Calu3 (cell line): ENCODE data around the gene IFNAR1. TPM values are rescaled to one million over a fixed set of nuclear protein-coding genes. Genes with fewer than 3 reads are reported as not detected.

Experiments
- BruUV-seq: library from RNA; stranded (reverse); fragments of 400-500 nt; replicated peaks from 2 replicates; lab custom pipeline; 2021; lab: Mats Ljungman, UMichigan
- CTCF ChIA-PET: fragments of 300-600 bp; sonication (Branson Sonifier 250); formaldehyde crosslinking; loops from one replicate; lab custom pipeline; 2022; ENCODE audit warnings: antibody characterized with exemption; lab: Charles Lee
- DNase-seq: peaks from one replicate; pipeline ENCODE4 v3.0.0; 2022
- H3K27ac Mint-ChIP-seq: one replicate; pipeline ENCODE4 v1.8.0; 2022; ENCODE audit warnings: mixed read lengths; ENCODE audit not compliant: unreplicated experiment
- H3K27me3 Mint-ChIP-seq: one replicate; pipeline ENCODE4 v1.8.0; 2022; ENCODE audit warnings: mixed read lengths; ENCODE audit not compliant: unreplicated experiment
- H3K36me3 Mint-ChIP-seq: one replicate; pipeline ENCODE4 v1.8.0; 2022; ENCODE audit warnings: mild to moderate bottlenecking, moderate library complexity, mixed read lengths; ENCODE audit not compliant: insufficient read depth, unreplicated experiment
- H3K4me1 Mint-ChIP-seq: one replicate; pipeline ENCODE4 v1.8.0; 2022; ENCODE audit warnings: mild to moderate bottlenecking, low read depth, mixed read lengths; ENCODE audit not compliant: unreplicated experiment
- H3K4me3 Mint-ChIP-seq: one replicate; pipeline ENCODE4 v1.8.0; 2022; ENCODE audit warnings: mild to moderate bottlenecking, low read depth, moderate library complexity, mixed read lengths; ENCODE audit not compliant: unreplicated experiment
- H3K9me3 Mint-ChIP-seq: one replicate; pipeline ENCODE4 v1.8.0; 2022; ENCODE audit warnings: low read depth, mixed read lengths; ENCODE audit not compliant: unreplicated experiment
- intact Hi-C: fragments of 100-400 bp; cut with micrococcal nuclease; formaldehyde crosslinking; loops from one replicate; pipeline ENCODE4 v1.10.0; 2022; ENCODE audit not compliant: unreplicated experiment
- total RNA-seq: library from RNA; stranded (reverse); gene quantifications from 2 replicates; pipeline ENCODE4 v1.2.3, GENCODE V29; 2022
- TF ChIP-seq, protein P1 (sequence below): fragments of 200-600 bp; IDR thresholded peaks from one replicate; pipeline ENCODE4 v1.8.0; 2022; ENCODE audit warnings: antibody characterized with exemption; ENCODE audit not compliant: unreplicated experiment

IFNAR1 gene
- total RNA-seq, 1 experiment from 2014 or later: 35.2 TPM

DNA sequence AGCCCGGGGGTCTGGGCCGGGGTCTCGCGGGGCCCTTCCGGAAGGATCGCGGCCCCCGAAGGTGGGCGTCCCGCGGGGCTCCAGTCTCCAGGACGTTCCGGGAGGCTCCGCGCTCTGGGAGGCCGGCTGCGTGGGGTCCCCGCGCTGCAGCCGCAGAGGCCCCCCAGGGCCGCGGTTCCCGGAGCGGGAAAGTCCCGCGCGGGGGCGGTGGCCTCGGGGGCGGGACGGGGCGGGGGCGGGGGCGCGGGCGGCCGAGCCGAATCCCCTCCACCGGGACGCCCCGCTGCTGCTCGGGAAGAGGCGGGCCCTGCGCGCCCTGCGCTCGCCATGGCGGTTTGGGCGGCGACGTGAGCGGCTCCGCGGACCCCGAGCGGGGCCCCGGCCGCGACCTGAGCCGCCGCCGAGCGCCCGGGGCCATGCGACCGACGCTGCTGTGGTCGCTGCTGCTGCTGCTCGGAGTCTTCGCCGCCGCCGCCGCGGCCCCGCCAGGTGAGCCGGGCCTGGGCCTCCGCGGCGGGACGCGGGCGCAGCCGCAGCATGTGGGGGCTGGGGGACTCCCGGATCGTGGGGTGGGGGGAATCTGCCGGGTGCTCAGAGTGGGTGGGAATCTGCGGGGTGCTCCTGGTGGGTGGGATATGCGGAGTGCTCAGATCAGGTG, 78.5 kb downstream of the IFNAR1 start, which contains the start of gene IFNGR2:
Gene IFNGR2, plus strand, starts transcription at position 286 of the 658 bp plus-strand sequence. Its CDS starts 131 bp downstream, at position 417.
- CTCF ChIA-PET: interaction anchor here (0.9 to 1.6 kb wide), 3 partner anchors 14 to 42 kb away, joined by 3 to 9 read pairs (median 3); no protein-coding TSS in a partner anchor
- no TSS peak for BruUV-seq

DNA sequence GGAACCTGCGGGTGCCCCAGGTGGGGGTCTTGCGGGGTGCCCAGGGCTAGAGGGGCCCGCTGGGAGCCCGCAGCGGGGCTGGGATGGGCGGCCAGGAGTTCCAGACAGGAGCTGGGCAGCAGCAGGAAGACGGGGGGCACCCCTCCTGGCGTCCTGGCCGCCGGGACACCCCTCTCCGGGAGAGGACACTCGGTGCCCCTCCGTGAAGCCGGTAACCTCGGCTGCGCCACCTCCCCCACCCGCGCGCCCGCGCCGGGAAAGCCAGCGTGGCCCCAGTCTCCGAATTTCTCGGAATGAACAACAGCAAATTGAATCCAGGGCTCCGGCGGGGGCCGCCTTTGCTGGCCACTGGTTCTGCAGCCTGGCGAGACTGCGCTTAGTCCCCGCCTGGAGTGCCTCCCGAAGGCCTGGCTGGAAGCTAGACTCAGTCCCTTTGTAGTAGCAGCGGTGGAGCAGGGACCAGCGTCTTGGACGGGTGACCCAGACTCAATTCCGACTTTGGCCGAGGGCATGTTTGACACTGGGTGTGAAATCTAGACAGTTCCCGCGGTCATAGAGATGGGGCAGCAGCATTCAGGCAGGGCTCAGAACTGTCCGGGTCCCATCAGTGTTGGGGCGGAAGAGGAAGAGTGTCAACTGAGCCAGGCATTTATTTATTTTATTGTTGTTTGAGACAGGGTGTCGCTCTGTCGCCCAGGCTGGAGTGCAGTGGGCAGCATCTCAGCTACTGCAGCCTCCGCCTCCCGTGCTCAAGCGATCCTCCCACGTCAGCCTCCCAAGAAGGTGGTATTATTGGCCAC, 79.2 kb downstream of the IFNAR1 start:
- CTCF ChIA-PET: interaction anchor here (0.7 to 1.6 kb wide), 5 partner anchors 9 to 43 kb away, joined by 3 to 9 read pairs (median 3); no protein-coding TSS in a partner anchor
- TF ChIP-seq, protein P1, sequence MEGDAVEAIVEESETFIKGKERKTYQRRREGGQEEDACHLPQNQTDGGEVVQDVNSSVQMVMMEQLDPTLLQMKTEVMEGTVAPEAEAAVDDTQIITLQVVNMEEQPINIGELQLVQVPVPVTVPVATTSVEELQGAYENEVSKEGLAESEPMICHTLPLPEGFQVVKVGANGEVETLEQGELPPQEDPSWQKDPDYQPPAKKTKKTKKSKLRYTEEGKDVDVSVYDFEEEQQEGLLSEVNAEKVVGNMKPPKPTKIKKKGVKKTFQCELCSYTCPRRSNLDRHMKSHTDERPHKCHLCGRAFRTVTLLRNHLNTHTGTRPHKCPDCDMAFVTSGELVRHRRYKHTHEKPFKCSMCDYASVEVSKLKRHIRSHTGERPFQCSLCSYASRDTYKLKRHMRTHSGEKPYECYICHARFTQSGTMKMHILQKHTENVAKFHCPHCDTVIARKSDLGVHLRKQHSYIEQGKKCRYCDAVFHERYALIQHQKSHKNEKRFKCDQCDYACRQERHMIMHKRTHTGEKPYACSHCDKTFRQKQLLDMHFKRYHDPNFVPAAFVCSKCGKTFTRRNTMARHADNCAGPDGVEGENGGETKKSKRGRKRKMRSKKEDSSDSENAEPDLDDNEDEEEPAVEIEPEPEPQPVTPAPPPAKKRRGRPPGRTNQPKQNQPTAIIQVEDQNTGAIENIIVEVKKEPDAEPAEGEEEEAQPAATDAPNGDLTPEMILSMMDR: no peak
- Mint-ChIP-seq H3K4me1 (peaks cover 13% of the 10 kb centered on the region), H3K36me3 (peaks cover 33% of the 10 kb centered on the region), H3K4me3 (peak overlapping the region; percentile 88), H3K27ac (peak overlapping the region; percentile 78), H3K9me3 (peaks cover 2% of the 10 kb centered on the region), H3K27me3 (no peaks in the 10 kb centered on the region)
- DNase-seq: peak; percentile 37
- intact Hi-C loops: no loop called here
- TSS peak; percentile 92 for BruUV-seq

More for the DNA sequence above, 78.5 kb downstream of the IFNAR1 start, which contains the start of gene IFNGR2:
- peak; percentile 44 for DNase-seq
- peak within 1 kb of the TSS; percentile 78 for H3K27ac Mint-ChIP-seq
- H3K27me3 Mint-ChIP-seq: no peaks in the 10 kb centered on the region
- peak within 1 kb of the TSS; percentile 88 for H3K4me3 Mint-ChIP-seq
- peaks cover 2% of the 10 kb centered on the region for H3K9me3 Mint-ChIP-seq
- H3K36me3 Mint-ChIP-seq: peaks cover 33% of the 10 kb centered on the region
- TF ChIP-seq, protein P1: no peak
- intact Hi-C loops: no loop called here
- peaks cover 13% of the 10 kb centered on the region for H3K4me1 Mint-ChIP-seq

DNA sequence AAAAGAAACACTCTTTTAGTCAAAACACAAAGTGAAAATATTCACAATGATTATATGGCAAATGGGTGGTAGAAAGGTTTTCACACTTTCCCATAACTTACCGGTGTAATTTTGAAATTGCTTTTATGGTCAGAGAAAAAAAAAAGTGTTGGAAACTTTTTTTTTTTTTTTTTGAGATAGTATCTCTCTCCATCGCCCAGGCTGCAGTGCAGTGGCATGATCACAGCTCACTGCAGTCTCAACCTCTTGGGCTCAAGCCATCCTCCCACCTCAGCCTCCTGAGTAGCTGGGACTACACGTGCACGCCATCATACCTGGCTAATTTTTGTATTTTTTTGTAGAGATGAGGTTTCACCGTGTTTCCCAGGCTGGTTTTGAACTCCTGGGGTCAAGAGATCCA, 81.7 kb downstream of the IFNAR1 start:
- H3K4me1 Mint-ChIP-seq: peaks cover 17% of the 10 kb centered on the region
- H3K9me3 Mint-ChIP-seq: no peaks in the 10 kb centered on the region
- no peak overlapping the region for H3K27ac Mint-ChIP-seq
- no peak for DNase-seq
- H3K27me3 Mint-ChIP-seq: no peaks in the 10 kb centered on the region
- intact Hi-C loops: no loop called here
- CTCF ChIA-PET: no interaction called here
- TF ChIP-seq, protein P1: no peak
- H3K36me3 Mint-ChIP-seq: peaks cover 46% of the 10 kb centered on the region
- BruUV-seq: no TSS peak
- no peak overlapping the region for H3K4me3 Mint-ChIP-seq

Other genes with a start within 250 kb of the IFNAR1 start
- gene IFNAR2, start 95.0 kb upstream of the IFNAR1 start, total RNA-seq: 25.5 and 31.0 TPM in 2 replicates
- 16.0 and 18.2 TPM in 2 replicates for gene IL10RB, start 58.6 kb upstream of the IFNAR1 start, total RNA-seq
- gene IFNGR2, start 78.4 kb downstream of the IFNAR1 start, total RNA-seq: 58.1 and 59.8 TPM in 2 replicates
- 28.4 and 28.7 TPM in 2 replicates for gene TMEM50B, start 155.0 kb downstream of the IFNAR1 start, total RNA-seq
- 1.2 and 2.0 TPM in 2 replicates for gene DNAJC28, start 166.7 kb downstream of the IFNAR1 start, total RNA-seq
- 102 TPM in 2 replicates for gene GART, start 217.1 kb downstream of the IFNAR1 start, total RNA-seq
- gene SON, start 218.1 kb downstream of the IFNAR1 start, total RNA-seq: 188 and 191 TPM in 2 replicates